Ascending aorta (tissue), 2 donors: ENCODE data around the gene TRIM29. TPM values are rescaled to one million over a fixed set of nuclear protein-coding genes. Genes with fewer than 3 reads are reported as not detected.

Source experiments
- DNase-seq, 2 donors: peaks; one replicate each; pipeline ENCODE4 v3.0.0-alpha.2; 2019; ENCODE audit warnings: low spot score in 2 of 2
- H3K27ac ChIP-seq, 2 donors: fragments of 200-600 bp; sonication (generic); one replicate each; pipeline ENCODE4 v1.5.1; 2016 to 2017; ENCODE audit warnings: mild to moderate bottlenecking in 1 of 2
- H3K27me3 ChIP-seq: fragments of 200-600 bp; sonication (generic); one replicate; pipeline ENCODE4 v1.5.1; 2017
- H3K36me3 ChIP-seq, 2 donors: fragments of 200-600 bp; sonication (generic); one replicate each; pipeline ENCODE4 v1.5.1; 2016
- H3K4me1 ChIP-seq, 2 donors: fragments of 200-600 bp; sonication (generic); one replicate each; pipeline ENCODE4 v1.5.1; 2016 to 2017; ENCODE audit warnings: mild to moderate bottlenecking in 1 of 2
- H3K4me3 ChIP-seq, 2 donors: fragments of 200-600 bp; sonication (generic); one replicate each; pipeline ENCODE4 v1.5.1; 2016 to 2017; ENCODE audit warnings: mild to moderate bottlenecking in 1 of 2
- H3K9me3 ChIP-seq, 2 donors: fragments of 200-600 bp; sonication (generic); one replicate each; pipeline ENCODE4 v1.5.1; 2016
- CTCF ChIP-seq, 3 experiments: fragments of 200-600 bp in 2 of 3; fragments of 450-650 bp in 1 of 3; sonication (generic) in 2 of 3; IDR thresholded peaks; one replicate each; pipeline ENCODE4 v1.5.1; 2016 to 2019; ENCODE audit warnings: antibody characterized with exemption in 3 of 3, mild to moderate bottlenecking in 1 of 3, moderate library complexity in 1 of 3
- intact Hi-C: fragments of 100-400 bp; cut with DNase I; formaldehyde crosslinking; loops from one replicate; pipeline ENCODE4 v1.15.1; 2023
- total RNA-seq: library from RNA; depleted of rRNA; stranded (reverse); fragments of >200 nt; gene quantifications from one replicate; pipeline ENCODE4 v1.1.0, GENCODE V29; 2016

Gene TRIM29
- total RNA-seq, 1 donor from 2014 or later = 0.43 TPM

GRCh38 chr11:120091121-120091520 lies 46.8 kb downstream of the TRIM29 start:
- H3K4me1 ChIP-seq = peaks cover 9 to 41% of the 10 kb centered on the region in 2 donors
- TF ChIP-seq CTCF (IDR thresholded peaks at IDR 0.05) = no peak
- DNase-seq = no peak
- peak overlapping the region; percentile 50 to 73 for H3K27ac ChIP-seq
- no peaks in the 10 kb centered on the region for H3K9me3 ChIP-seq
- no peaks in the 10 kb centered on the region for H3K27me3 ChIP-seq
- H3K4me3 ChIP-seq = no peak overlapping the region
- H3K36me3 ChIP-seq = no peaks in the 10 kb centered on the region
- intact Hi-C loops = no loop called here

DNA sequence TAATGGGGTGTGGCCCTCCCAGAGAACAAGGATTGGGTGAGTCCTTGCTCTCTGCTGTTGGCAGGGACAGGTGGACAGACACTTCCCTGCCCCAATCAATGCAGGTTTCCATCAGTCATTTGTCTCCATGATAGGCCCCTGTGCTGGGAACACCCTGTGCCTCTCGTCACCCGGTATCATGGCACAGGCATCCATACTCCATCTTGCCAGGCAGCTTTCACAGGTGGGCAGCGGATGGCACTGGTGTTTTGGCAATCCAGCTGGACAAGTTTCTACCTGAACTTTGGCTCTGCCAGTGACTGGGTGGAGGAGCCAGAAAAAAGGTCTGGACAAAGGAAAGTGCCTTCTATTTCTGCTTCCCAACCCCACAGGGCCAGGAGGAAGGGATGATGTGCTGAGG lies 47.5 kb downstream of the TRIM29 start:
- Histone ChIP-seq H3K9me3 (no peaks in the 10 kb centered on the region), H3K27ac (peak overlapping the region; percentile 58 to 63), H3K4me3 (no peak overlapping the region), H3K36me3 (no peaks in the 10 kb centered on the region), H3K27me3 (no peaks in the 10 kb centered on the region), H3K4me1 (peaks cover 9 to 41% of the 10 kb centered on the region in 2 donors)
- intact Hi-C loops = no loop called here
- DNase-seq = no peak
- no peak for TF ChIP-seq CTCF (IDR thresholded peaks at IDR 0.05)

GRCh38 chr11:120089036-120090001 lies 48.6 kb downstream of the TRIM29 start:
- peak; percentile 46 to 72 for DNase-seq
- Histone ChIP-seq H3K27ac (peak overlapping the region; percentile 58 to 63), H3K9me3 (no peaks in the 10 kb centered on the region), H3K36me3 (no peaks in the 10 kb centered on the region), H3K4me3 (no peak overlapping the region), H3K4me1 (peaks cover 9 to 41% of the 10 kb centered on the region in 2 donors), H3K27me3 (no peaks in the 10 kb centered on the region)
- intact Hi-C loops = no loop called here
- no peak for TF ChIP-seq CTCF (IDR thresholded peaks at IDR 0.05)

GRCh38 chr11:120088056-120088455 lies 49.9 kb downstream of the TRIM29 start:
- intact Hi-C loops = no loop called here
- Histone ChIP-seq H3K27me3 (no peaks in the 10 kb centered on the region), H3K4me3 (no peak overlapping the region), H3K36me3 (no peaks in the 10 kb centered on the region), H3K9me3 (no peaks in the 10 kb centered on the region), H3K27ac (no peak overlapping the region), H3K4me1 (peaks cover 9 to 41% of the 10 kb centered on the region in 2 donors)
- DNase-seq = no peak
- TF ChIP-seq CTCF (IDR thresholded peaks at IDR 0.05) = no peak

DNA sequence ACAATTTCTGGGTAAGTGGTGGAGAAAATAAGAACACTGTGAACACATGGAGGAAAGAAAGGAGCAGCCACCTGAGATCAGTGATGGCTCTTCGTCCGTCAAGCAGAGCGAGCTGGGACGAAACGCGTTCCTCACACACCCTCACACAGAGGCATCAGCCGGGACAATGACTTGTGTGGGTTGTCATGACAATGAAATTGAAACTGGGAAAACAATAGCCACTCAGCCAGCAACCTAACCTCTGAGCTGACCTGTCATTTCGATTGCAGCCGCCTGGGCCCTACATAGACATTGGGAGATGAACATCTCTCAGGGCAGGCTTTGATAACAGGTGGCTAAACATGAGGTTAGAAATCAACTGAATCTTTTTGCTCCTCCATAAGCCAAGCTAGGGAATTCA lies 51.3 kb downstream of the TRIM29 start:
- peaks cover 9 to 28% of the 10 kb centered on the region in 2 donors for H3K4me1 ChIP-seq
- no peak for TF ChIP-seq CTCF (IDR thresholded peaks at IDR 0.05)
- H3K27me3 ChIP-seq = no peaks in the 10 kb centered on the region
- intact Hi-C loops = no loop called here
- no peaks in the 10 kb centered on the region for H3K36me3 ChIP-seq
- H3K9me3 ChIP-seq = no peaks in the 10 kb centered on the region
- DNase-seq = no peak
- H3K27ac ChIP-seq = no peak overlapping the region
- no peak overlapping the region for H3K4me3 ChIP-seq
